ENCODE measurements around the gene SLC43A1. TPM values are rescaled to one million over a fixed set of nuclear protein-coding genes. Genes with fewer than 3 reads are reported as not detected.

SLC43A1 gene
- total and polyA plus RNA-seq, 2 of the 4 experiments (the other 2 are of a cell fraction) = 10.0 to 17.0 TPM

DNA sequence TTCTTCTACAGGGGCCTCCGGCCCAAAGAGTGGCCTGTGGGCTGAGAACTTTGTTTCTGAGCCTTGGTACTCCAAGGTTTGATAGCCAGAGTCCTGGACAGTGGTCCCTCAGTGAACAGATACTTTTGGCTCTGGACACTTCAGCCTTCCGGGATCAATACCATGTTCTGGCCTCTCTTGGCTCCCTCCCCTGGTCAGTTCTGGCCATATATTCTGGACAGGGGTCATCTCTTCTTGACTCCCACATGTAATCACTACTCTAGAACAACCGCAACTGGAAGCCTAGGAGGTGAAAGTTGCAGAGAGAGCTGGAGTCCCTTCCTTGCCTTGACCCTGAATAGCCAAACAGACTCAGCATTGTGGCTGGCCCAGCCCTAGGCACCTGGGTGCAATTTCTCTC lies 52.9 kb downstream of the SLC43A1 start:
- TF ChIP-seq MAFK (IDR thresholded peaks at IDR 0.05; ENCODE audit: low read depth, low read length) (no peak), RCOR1 (IDR thresholded peaks at IDR 0.05; ENCODE audit: insufficient replicate concordance, low read length) (no peak), POLR2A (IDR thresholded peaks at IDR 0.05; ENCODE audit: low read depth, low read length) (no peak), BHLHE40 (IDR thresholded peaks at IDR 0.05; ENCODE audit: low read depth, low read length) (no peak), CHD1 (IDR thresholded peaks at IDR 0.05; ENCODE audit: low read depth, low read length) (no peak), ELK1 (IDR thresholded peaks at IDR 0.05; ENCODE audit: borderline replicate concordance, low read depth, low read length) (no peak), RFX5 (IDR thresholded peaks at IDR 0.05; ENCODE audit: low read depth, low read length) (no peak), FOS (IDR thresholded peaks at IDR 0.05; ENCODE audit: low read depth, low read length) (no peak), MXI1 (IDR thresholded peaks at IDR 0.05; ENCODE audit: borderline replicate concordance, low read depth, low read length) (no peak), MAZ (IDR thresholded peaks at IDR 0.05; ENCODE audit: borderline replicate concordance, low read depth, low read length) (no peak), NFE2L2 (IDR thresholded peaks at IDR 0.05; ENCODE audit: low read depth, low read length) (no peak), SMC3 (IDR thresholded peaks at IDR 0.05; ENCODE audit: low read depth, low read length) (no peak)
- TF ChIP-seq, protein P1, sequence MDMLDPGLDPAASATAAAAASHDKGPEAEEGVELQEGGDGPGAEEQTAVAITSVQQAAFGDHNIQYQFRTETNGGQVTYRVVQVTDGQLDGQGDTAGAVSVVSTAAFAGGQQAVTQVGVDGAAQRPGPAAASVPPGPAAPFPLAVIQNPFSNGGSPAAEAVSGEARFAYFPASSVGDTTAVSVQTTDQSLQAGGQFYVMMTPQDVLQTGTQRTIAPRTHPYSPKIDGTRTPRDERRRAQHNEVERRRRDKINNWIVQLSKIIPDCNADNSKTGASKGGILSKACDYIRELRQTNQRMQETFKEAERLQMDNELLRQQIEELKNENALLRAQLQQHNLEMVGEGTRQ (IDR thresholded peaks at IDR 0.05; ENCODE audit: low read depth, low read length) = no peak
- TF ChIP-seq, protein P2, sequence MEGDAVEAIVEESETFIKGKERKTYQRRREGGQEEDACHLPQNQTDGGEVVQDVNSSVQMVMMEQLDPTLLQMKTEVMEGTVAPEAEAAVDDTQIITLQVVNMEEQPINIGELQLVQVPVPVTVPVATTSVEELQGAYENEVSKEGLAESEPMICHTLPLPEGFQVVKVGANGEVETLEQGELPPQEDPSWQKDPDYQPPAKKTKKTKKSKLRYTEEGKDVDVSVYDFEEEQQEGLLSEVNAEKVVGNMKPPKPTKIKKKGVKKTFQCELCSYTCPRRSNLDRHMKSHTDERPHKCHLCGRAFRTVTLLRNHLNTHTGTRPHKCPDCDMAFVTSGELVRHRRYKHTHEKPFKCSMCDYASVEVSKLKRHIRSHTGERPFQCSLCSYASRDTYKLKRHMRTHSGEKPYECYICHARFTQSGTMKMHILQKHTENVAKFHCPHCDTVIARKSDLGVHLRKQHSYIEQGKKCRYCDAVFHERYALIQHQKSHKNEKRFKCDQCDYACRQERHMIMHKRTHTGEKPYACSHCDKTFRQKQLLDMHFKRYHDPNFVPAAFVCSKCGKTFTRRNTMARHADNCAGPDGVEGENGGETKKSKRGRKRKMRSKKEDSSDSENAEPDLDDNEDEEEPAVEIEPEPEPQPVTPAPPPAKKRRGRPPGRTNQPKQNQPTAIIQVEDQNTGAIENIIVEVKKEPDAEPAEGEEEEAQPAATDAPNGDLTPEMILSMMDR (conservative IDR thresholded peaks at IDR 0.05; ENCODE audit: low read depth, low read length) = no peak
- H2AK9ac ChIP-seq (replicated peaks; ENCODE audit: low read depth, low read length, poor library complexity) = no peak overlapping the region
- H2BK20ac ChIP-seq (ENCODE audit: low read depth, low read length) = no peak overlapping the region
- H4K20me1 ChIP-seq (ENCODE audit: insufficient read depth, low read length) = no peaks in the 10 kb centered on the region; the same call in 1 of the 2 replicates
- no peak overlapping the region for H3K9ac ChIP-seq (ENCODE audit: low read depth, low read length)
- no peaks in the 10 kb centered on the region for H3K36me3 ChIP-seq (ENCODE audit: control insufficient read depth, insufficient read depth, low read length)
- H4K8ac ChIP-seq (ENCODE audit: low read depth in 2 of 2, low read length in 2 of 2) = no peak overlapping the region
- POLR2A ChIA-PET (ENCODE audit: unreplicated experiment) = no interaction called here
- H3K18ac ChIP-seq (ENCODE audit: low read depth, low read length) = no peak overlapping the region
- H2BK5ac ChIP-seq (ENCODE audit: low read depth, low read length, poor library complexity, severe bottlenecking) = no peak overlapping the region
- H3K14ac ChIP-seq (replicated peaks; ENCODE audit: low read depth, low read length) = no peak overlapping the region
- no peak overlapping the region for H4K91ac ChIP-seq (ENCODE audit: insufficient read depth, low read depth, low read length)
- no peak overlapping the region for H3K27ac ChIP-seq (ENCODE audit: insufficient read depth, low read length)
- H3K4me2 ChIP-seq (ENCODE audit: low read depth, low read length) = no peak overlapping the region
- H3K9me1 ChIP-seq (ENCODE audit: insufficient read depth, low read length) = no peaks in the 10 kb centered on the region
- peaks cover 59% of the 10 kb centered on the region for H3K27me3 ChIP-seq (ENCODE audit: control insufficient read depth, insufficient read depth, low read length)
- dilution Hi-C loops (cut with HindIII; ENCODE audit: low sequenced_read_pairs, unreplicated experiment) (no loop called here), in situ Hi-C loops (cut with MboI; ENCODE audit: low sequenced_read_pairs) (no loop called here), intact Hi-C loops (cut with micrococcal nuclease) (no loop called here)
- H3K4ac ChIP-seq (ENCODE audit: low read depth, low read length) = no peak overlapping the region
- no peak overlapping the region for H3K23ac ChIP-seq (ENCODE audit: low read depth, low read length)
- no peaks in the 10 kb centered on the region for H3K79me1 ChIP-seq (ENCODE audit: low read depth in 1 of 2, low read length in 2 of 2)
- no peak overlapping the region for H3K56ac ChIP-seq (ENCODE audit: extremely low read depth, insufficient read depth, low read length)
- CTCF ChIA-PET = no interaction called here
- H2BK15ac ChIP-seq (ENCODE audit: low read depth, low read length) = no peak overlapping the region
- ATAC-seq (ENCODE audit: low read depth) (no peak), DNase-seq (no peak)
- H2BK120ac ChIP-seq (ENCODE audit: low read depth, low read length) = no peak overlapping the region
- H3K9me3 ChIP-seq (ENCODE audit: control insufficient read depth, insufficient read depth, low read length) = no peaks in the 10 kb centered on the region
- H3K4me3 ChIP-seq (ENCODE audit: insufficient read depth, low read depth, low read length) = no peak overlapping the region
- no peak overlapping the region for H4K5ac ChIP-seq (ENCODE audit: low read depth, low read length)
- H2AK5ac ChIP-seq (ENCODE audit: low read depth, low read length) = no peak overlapping the region
- no peak overlapping the region for H2AFZ ChIP-seq (replicated peaks; ENCODE audit: low read length, poor library complexity)
- BruUV-seq (replicated peaks) = no TSS peak
- 82% methylated on average over 2 of the region's 3 CpGs; no CpG with 5 or more reads in 1 of the 2 experiments for WGBS, 2 experiments (ENCODE audit: extremely low coverage in 2 of 2, insufficient read length in 1 of 2)
- no peaks in the 10 kb centered on the region; the same call in 1 of the 2 replicates for H3K4me1 ChIP-seq (ENCODE audit: control insufficient read depth, insufficient read depth, low read length)
